ENCODE data around the gene ZBTB49.

Gene ZBTB49

DNA sequence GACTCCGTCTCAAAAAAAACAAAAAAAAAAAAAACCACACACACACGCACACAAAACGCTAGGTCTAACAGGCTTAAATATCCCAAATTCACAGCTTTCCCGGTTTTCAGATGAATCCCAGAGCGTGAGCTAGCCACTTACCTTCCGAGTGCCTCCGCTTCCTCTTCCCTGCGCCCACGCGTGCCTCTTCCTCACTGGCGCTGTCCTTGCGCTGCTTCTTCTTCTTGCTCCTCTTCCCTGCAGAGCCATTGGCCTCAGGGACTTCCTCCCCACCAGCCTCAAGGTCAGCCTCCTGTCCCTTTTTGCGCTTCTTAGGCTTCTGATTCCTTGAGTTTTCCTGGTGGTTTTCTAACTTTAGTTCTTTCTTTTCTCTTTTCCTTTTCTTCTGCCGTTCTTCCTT is 15.8 kb upstream of the ZBTB49 start:
- Histone ChIP-seq H3K27me3 (ENCODE audit: insufficient read depth, low read length, poor library complexity, severe bottlenecking) (no peaks in the 10 kb centered on the region), H3K4me1 (ENCODE audit: insufficient read depth, low read length, poor library complexity, severe bottlenecking) (no peaks in the 10 kb centered on the region), H3K9me2 (replicated peaks; ENCODE audit: low read depth, low read length) (no peaks in the 10 kb centered on the region), H3K9ac (ENCODE audit: low read depth, low read length, poor library complexity, severe bottlenecking) (no peak overlapping the region), H3K4me2 (ENCODE audit: low read depth, low read length, poor library complexity, severe bottlenecking) (no peak overlapping the region), H3K79me2 (ENCODE audit: insufficient read depth, low read length) (no peaks in the 10 kb centered on the region), H3K4me3 (ENCODE audit: low read length, poor library complexity, severe bottlenecking) (no peak overlapping the region), H3K36me3 (ENCODE audit: insufficient read depth, low read length) (peaks cover 82% of the 10 kb centered on the region; the same call in 1 of the 2 replicates), H3K9me3 (ENCODE audit: insufficient read depth, low read depth, low read length) (no peaks in the 10 kb centered on the region), H3F3A (ENCODE audit: low read depth) (no peaks in the 10 kb centered on the region), H4K20me1 (ENCODE audit: insufficient read depth, low read length, poor library complexity, severe bottlenecking) (no peaks in the 10 kb centered on the region), H2AFZ (ENCODE audit: low read length) (no peak overlapping the region)
- TF ChIP-seq CTCF (conservative IDR thresholded peaks at IDR 0.05; ENCODE audit: low read length), result no peak
- no peak for TF ChIP-seq EZH2phosphoT487 (IDR thresholded peaks at IDR 0.05; ENCODE audit: borderline replicate concordance)

DNA sequence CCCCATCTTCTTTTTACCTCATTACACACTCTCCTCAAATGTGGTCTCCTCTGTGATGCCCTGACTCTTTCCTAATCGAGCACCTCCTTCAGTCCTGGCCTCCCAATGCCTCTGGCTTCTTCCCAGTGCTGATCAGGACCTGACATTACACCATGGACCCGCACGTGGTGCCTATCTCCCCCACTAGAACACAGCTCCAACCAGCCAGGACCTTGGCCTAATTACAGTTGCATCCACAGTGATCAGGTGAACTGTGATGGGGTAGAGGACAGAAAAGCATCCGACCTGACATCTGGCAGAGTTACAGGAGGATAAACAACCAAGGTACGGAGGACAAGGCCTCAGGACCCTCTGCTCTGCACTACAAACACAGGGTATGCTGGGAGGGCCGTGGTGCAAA is 12.5 kb upstream of the ZBTB49 start:
- H3K36me3 ChIP-seq (ENCODE audit: insufficient read depth, low read length), result peaks cover 89% of the 10 kb centered on the region; the same call in 1 of the 2 replicates
- no peak overlapping the region for H3K4me2 ChIP-seq (ENCODE audit: low read depth, low read length, poor library complexity, severe bottlenecking)
- H3K27me3 ChIP-seq (ENCODE audit: insufficient read depth, low read length, poor library complexity, severe bottlenecking), result no peaks in the 10 kb centered on the region
- no peaks in the 10 kb centered on the region for H3F3A ChIP-seq (ENCODE audit: low read depth)
- no peaks in the 10 kb centered on the region for H4K20me1 ChIP-seq (ENCODE audit: insufficient read depth, low read length, poor library complexity, severe bottlenecking)
- 0 out of 2 replicates have a peak, but pooled peaks cover under 1% of the 10 kb centered on the region for H3K79me2 ChIP-seq (ENCODE audit: insufficient read depth, low read length)
- no peak for TF ChIP-seq CTCF (conservative IDR thresholded peaks at IDR 0.05; ENCODE audit: low read length)
- no peak for TF ChIP-seq EZH2phosphoT487 (IDR thresholded peaks at IDR 0.05; ENCODE audit: borderline replicate concordance)
- no peak overlapping the region for H3K9ac ChIP-seq (ENCODE audit: low read depth, low read length, poor library complexity, severe bottlenecking)
- H3K9me2 ChIP-seq (replicated peaks; ENCODE audit: low read depth, low read length), result no peaks in the 10 kb centered on the region
- no peak overlapping the region for H2AFZ ChIP-seq (ENCODE audit: low read length)
- no peaks in the 10 kb centered on the region for H3K4me1 ChIP-seq (ENCODE audit: insufficient read depth, low read length, poor library complexity, severe bottlenecking)
- H3K9me3 ChIP-seq (ENCODE audit: insufficient read depth, low read depth, low read length), result no peaks in the 10 kb centered on the region
- no peak overlapping the region for H3K4me3 ChIP-seq (ENCODE audit: low read length, poor library complexity, severe bottlenecking)

DNA sequence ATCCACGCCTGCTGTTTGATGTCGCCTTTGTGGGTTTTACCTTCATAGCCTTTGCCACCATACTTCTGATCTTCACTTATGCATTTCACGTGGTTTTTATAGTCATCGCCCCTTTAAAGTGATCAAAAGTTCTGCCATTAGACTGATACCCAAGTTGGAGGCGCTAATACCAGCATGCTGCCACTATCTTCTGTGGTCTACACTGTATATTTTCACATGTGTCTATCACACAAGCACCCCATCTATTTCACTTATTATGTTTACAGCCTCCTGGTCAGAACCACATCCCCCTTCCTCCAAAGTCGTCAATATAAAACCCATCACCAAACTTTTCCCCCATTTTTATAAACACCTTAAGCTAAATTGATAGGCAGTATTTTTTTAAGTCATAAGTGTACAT is 8.3 kb upstream of the ZBTB49 start:
- peaks cover 28% of the 10 kb centered on the region for H3K4me1 ChIP-seq (ENCODE audit: insufficient read depth, low read length, poor library complexity, severe bottlenecking)
- no peak overlapping the region for H2AFZ ChIP-seq (ENCODE audit: low read length)
- no peaks in the 10 kb centered on the region for H3K27me3 ChIP-seq (ENCODE audit: insufficient read depth, low read length, poor library complexity, severe bottlenecking)
- TF ChIP-seq EZH2phosphoT487 (IDR thresholded peaks at IDR 0.05; ENCODE audit: borderline replicate concordance), result no peak
- H4K20me1 ChIP-seq (ENCODE audit: insufficient read depth, low read length, poor library complexity, severe bottlenecking), result no peaks in the 10 kb centered on the region
- no peaks in the 10 kb centered on the region for H3F3A ChIP-seq (ENCODE audit: low read depth)
- H3K36me3 ChIP-seq (ENCODE audit: insufficient read depth, low read length), result peaks cover 69% of the 10 kb centered on the region; the same call in 1 of the 2 replicates
- H3K9me2 ChIP-seq (replicated peaks; ENCODE audit: low read depth, low read length), result no peaks in the 10 kb centered on the region
- no peak overlapping the region for H3K9ac ChIP-seq (ENCODE audit: low read depth, low read length, poor library complexity, severe bottlenecking)
- peaks cover 37% of the 10 kb centered on the region for H3K79me2 ChIP-seq (ENCODE audit: insufficient read depth, low read length)
- H3K4me3 ChIP-seq (ENCODE audit: low read length, poor library complexity, severe bottlenecking), result no peak overlapping the region
- H3K9me3 ChIP-seq (ENCODE audit: insufficient read depth, low read depth, low read length), result no peaks in the 10 kb centered on the region
- H3K4me2 ChIP-seq (ENCODE audit: low read depth, low read length, poor library complexity, severe bottlenecking), result no peak overlapping the region
